A673 (cell line): ENCODE measurements around the gene EGLN3. TPM values are rescaled to one million over a fixed set of nuclear protein-coding genes. Genes with fewer than 3 reads are reported as not detected.

Experiments
- BruUV-seq: library from RNA; stranded (reverse); fragments of 400-500 nt; replicated peaks from 2 replicates; lab custom pipeline; 2021; lab: Mats Ljungman, UMichigan
- CTCF ChIA-PET: fragments of 300-600 bp; sonication (Branson Sonifier 250); formaldehyde crosslinking; loops from one replicate; lab custom pipeline; 2022; ENCODE audit warnings: antibody characterized with exemption; lab: Charles Lee
- POLR2A ChIA-PET: fragments of 300-600 bp; sonication (Branson Sonifier 250); formaldehyde crosslinking; loops from one replicate; lab custom pipeline; 2022; ENCODE audit warnings: antibody characterized with exemption; ENCODE audit not compliant: low non-redundant PET; lab: Charles Lee
- DNase-seq: peaks from one replicate; pipeline ENCODE4 v3.0.0-alpha.2; 2015; ENCODE audit warnings: low spot score
- H3K27ac ChIP-seq: fragments of 200-600 bp; sonication (generic); 2 replicates; pipeline ENCODE4 v1.5.1; 2016; ENCODE audit warnings: mixed run types, low read depth, mild to moderate bottlenecking, mixed read lengths, antibody characterized with exemption, low read length; ENCODE audit not compliant: poor library complexity, severe bottlenecking
- H3K27me3 ChIP-seq: fragments of 200-600 bp; sonication (generic); replicated peaks from 2 replicates; pipeline ENCODE4 v1.6.1; 2017; ENCODE audit warnings: mixed run types, low read depth, mild to moderate bottlenecking, mixed read lengths, antibody characterized with exemption, low read length; ENCODE audit not compliant: insufficient read depth, poor library complexity
- H3K36me3 ChIP-seq: fragments of 200-600 bp; sonication (generic); 2 replicates; pipeline ENCODE4 v1.6.1; 2016; ENCODE audit warnings: mixed run types, mild to moderate bottlenecking, mixed read lengths, antibody characterized with exemption, low read length; ENCODE audit not compliant: insufficient read depth, poor library complexity, severe bottlenecking
- H3K4me1 ChIP-seq: fragments of 200-600 bp; sonication (generic); 2 replicates; pipeline ENCODE4 v1.6.1; 2017; ENCODE audit warnings: mixed run types, mild to moderate bottlenecking, mixed read lengths, antibody characterized with exemption, low read length; ENCODE audit not compliant: insufficient read depth, poor library complexity, severe bottlenecking
- H3K4me3 ChIP-seq: fragments of 200-600 bp; sonication (generic); 2 replicates; pipeline ENCODE4 v1.5.1; 2016; ENCODE audit warnings: low read depth, mixed run types, mild to moderate bottlenecking, mixed read lengths, low read length; ENCODE audit not compliant: poor library complexity, severe bottlenecking
- H3K9me3 ChIP-seq: fragments of 200-600 bp; sonication (generic); 2 replicates; pipeline ENCODE4 v1.6.1; 2016; ENCODE audit warnings: mixed run types, low read depth, mild to moderate bottlenecking, mixed read lengths, antibody characterized with exemption, low read length; ENCODE audit not compliant: poor library complexity, severe bottlenecking
- EZH2 ChIP-seq: fragments of 200-600 bp; sonication (generic); IDR thresholded peaks from 2 replicates; pipeline ENCODE4 v1.6.1; 2017; ENCODE audit warnings: borderline replicate concordance, low read depth, mild to moderate bottlenecking, mixed read lengths, antibody characterized with exemption, low read length; ENCODE audit not compliant: poor library complexity, severe bottlenecking
- intact Hi-C: fragments of 100-400 bp; cut with micrococcal nuclease; formaldehyde crosslinking; loops from one replicate; pipeline ENCODE4 v1.10.0; 2022; ENCODE audit not compliant: unreplicated experiment
- total RNA-seq: library from RNA; stranded (reverse); gene quantifications from 2 replicates; pipeline ENCODE4 v1.2.3, GENCODE V29; 2021
- TF ChIP-seq, protein P1 (sequence below): fragments of 300-800, 200-600 bp; sonication (generic); conservative IDR thresholded peaks from 2 replicates; pipeline ENCODE4 v1.5.1; 2017; ENCODE audit warnings: low read depth, mild to moderate bottlenecking, antibody characterized with exemption, low read length, moderate library complexity, mixed read lengths

The EGLN3 gene
- total RNA-seq, 1 experiment from 2014 or later = 2.4 TPM

- ChIA-PET CTCF (no interaction called here), POLR2A (no interaction called here)
- TF ChIP-seq, protein P1, sequence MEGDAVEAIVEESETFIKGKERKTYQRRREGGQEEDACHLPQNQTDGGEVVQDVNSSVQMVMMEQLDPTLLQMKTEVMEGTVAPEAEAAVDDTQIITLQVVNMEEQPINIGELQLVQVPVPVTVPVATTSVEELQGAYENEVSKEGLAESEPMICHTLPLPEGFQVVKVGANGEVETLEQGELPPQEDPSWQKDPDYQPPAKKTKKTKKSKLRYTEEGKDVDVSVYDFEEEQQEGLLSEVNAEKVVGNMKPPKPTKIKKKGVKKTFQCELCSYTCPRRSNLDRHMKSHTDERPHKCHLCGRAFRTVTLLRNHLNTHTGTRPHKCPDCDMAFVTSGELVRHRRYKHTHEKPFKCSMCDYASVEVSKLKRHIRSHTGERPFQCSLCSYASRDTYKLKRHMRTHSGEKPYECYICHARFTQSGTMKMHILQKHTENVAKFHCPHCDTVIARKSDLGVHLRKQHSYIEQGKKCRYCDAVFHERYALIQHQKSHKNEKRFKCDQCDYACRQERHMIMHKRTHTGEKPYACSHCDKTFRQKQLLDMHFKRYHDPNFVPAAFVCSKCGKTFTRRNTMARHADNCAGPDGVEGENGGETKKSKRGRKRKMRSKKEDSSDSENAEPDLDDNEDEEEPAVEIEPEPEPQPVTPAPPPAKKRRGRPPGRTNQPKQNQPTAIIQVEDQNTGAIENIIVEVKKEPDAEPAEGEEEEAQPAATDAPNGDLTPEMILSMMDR = no peak
- no peak for TF ChIP-seq EZH2
- intact Hi-C loops = no loop called here
- H3K4me1 ChIP-seq = peaks cover 31% of the 10 kb centered on the region
- DNase-seq = no peak
- no peak overlapping the region for H3K4me3 ChIP-seq
- H3K27me3 ChIP-seq = no peaks in the 10 kb centered on the region
- H3K9me3 ChIP-seq = no peaks in the 10 kb centered on the region
- no TSS peak for BruUV-seq
- no peak overlapping the region for H3K27ac ChIP-seq
- H3K36me3 ChIP-seq = no peaks in the 10 kb centered on the region
Observed at GRCh38 chr14:33925946-33926345, 24.9 kb downstream of the EGLN3 start.

- peak; percentile 72 for DNase-seq
- POLR2A ChIA-PET = no interaction called here
- Histone ChIP-seq H3K27me3 (no peaks in the 10 kb centered on the region), H3K4me1 (peaks cover 24% of the 10 kb centered on the region), H3K27ac (no peak overlapping the region), H3K36me3 (no peaks in the 10 kb centered on the region), H3K9me3 (no peaks in the 10 kb centered on the region), H3K4me3 (no peak overlapping the region)
- intact Hi-C loops = no loop called here
- no TSS peak for BruUV-seq
- CTCF ChIA-PET = no interaction called here
- TF ChIP-seq, protein P1 = no peak
Observed at GRCh38 chr14:33925235-33925634, 25.6 kb downstream of the EGLN3 start.

DNA sequence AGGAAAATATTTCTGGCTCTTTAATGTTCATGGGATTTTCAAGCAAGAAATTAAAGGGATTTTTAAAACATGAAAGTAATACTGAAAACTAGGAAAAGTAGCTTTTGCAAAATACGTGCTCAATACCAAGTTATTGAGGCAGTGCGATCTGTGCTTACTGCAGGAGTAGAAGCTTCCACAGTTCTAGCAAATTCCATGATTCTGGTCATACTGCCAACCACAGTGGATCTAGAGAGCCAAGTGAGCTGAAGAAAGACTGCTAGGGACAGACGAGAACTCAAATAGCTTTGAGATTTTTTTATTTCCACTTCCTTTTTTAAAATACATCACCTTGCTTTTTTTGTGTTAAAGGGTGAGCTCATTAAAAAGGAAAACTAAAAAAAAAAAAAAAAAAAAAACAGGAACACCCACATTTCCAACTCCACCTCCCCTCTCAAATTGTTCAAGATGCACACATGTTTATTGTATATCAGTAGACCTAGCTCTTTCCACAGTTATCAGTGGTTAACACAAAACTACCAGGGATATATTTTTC, 26.2 kb downstream of the EGLN3 start:
- H3K27me3 ChIP-seq = no peaks in the 10 kb centered on the region
- no TSS peak for BruUV-seq
- CTCF ChIA-PET = no interaction called here
- intact Hi-C loops = no loop called here
- peaks cover 20% of the 10 kb centered on the region for H3K4me1 ChIP-seq
- H3K27ac ChIP-seq = no peak overlapping the region
- no peak for DNase-seq
- no peak overlapping the region for H3K4me3 ChIP-seq
- no peak for TF ChIP-seq EZH2
- TF ChIP-seq, protein P1 = no peak
- no peaks in the 10 kb centered on the region for H3K36me3 ChIP-seq
- POLR2A ChIA-PET = no interaction called here
- H3K9me3 ChIP-seq = no peaks in the 10 kb centered on the region
